Gastroesophageal sphincter (tissue), 3 donors: Measurements from ENCODE around the gene EEIG2.

ENCODE experiments used
- EP300 ChIP-seq: sonication (generic); formaldehyde crosslinking; IDR thresholded peaks from one replicate; pipeline ENCODE4 v1.6.1; 2017; ENCODE audit warnings: antibody characterized with exemption, mild to moderate bottlenecking
- TF ChIP-seq, protein P1 (sequence below), 4 experiments: fragments of 200-600 bp in 2 of 4; fragments of 450-650 bp in 2 of 4; sonication (generic) in 1 of 4; IDR thresholded peaks; one replicate each; pipeline ENCODE4 v1.5.1; 2017 to 2019; ENCODE audit warnings: antibody characterized with exemption in 4 of 4, mild to moderate bottlenecking in 2 of 4, moderate library complexity in 2 of 4

DNA sequence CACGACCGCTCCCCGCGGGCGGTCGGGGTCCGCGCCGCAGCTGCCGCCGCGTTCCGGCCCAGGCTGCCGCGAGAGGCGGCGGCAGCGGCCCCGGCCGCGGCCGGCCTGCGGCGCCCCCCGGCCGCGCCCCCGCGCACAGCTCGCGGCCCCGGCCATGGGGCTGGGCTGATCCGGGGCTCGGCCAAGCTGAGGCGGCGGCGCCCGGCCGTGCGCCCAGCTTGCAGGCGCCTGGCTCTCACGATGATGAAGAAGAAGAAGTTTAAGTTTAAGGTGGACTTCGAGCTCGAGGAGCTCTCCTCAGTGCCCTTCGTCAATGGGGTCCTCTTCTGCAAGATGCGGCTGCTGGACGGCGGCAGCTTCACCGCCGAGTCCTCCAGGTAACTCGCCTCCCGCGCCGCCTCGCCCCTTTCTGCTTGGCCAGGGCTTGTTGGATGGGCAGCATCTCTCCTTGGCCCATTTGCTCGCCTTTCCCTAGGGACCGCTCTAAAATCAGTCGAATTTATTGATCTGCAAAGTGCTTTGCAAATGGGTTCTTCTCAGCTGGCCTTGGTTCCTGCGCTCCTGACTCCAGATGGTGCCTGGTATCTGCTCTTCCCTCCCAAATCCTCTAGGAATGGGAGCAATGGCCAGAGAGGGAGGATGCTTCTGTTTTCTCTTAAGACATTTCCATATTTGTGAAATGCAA, 431 bp downstream of the EEIG2 start:
- TF ChIP-seq, protein P1, sequence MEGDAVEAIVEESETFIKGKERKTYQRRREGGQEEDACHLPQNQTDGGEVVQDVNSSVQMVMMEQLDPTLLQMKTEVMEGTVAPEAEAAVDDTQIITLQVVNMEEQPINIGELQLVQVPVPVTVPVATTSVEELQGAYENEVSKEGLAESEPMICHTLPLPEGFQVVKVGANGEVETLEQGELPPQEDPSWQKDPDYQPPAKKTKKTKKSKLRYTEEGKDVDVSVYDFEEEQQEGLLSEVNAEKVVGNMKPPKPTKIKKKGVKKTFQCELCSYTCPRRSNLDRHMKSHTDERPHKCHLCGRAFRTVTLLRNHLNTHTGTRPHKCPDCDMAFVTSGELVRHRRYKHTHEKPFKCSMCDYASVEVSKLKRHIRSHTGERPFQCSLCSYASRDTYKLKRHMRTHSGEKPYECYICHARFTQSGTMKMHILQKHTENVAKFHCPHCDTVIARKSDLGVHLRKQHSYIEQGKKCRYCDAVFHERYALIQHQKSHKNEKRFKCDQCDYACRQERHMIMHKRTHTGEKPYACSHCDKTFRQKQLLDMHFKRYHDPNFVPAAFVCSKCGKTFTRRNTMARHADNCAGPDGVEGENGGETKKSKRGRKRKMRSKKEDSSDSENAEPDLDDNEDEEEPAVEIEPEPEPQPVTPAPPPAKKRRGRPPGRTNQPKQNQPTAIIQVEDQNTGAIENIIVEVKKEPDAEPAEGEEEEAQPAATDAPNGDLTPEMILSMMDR (IDR thresholded peaks at IDR 0.05): no peak
- TF ChIP-seq EP300: no peak
